Thyroid gland (tissue), 4 donors: Measurements from ENCODE around the gene TMA7. TPM values are rescaled to one million over a fixed set of nuclear protein-coding genes. Genes with fewer than 3 reads are reported as not detected.

ENCODE experiments used
- total RNA-seq, 4 donors: library from RNA; depleted of rRNA; stranded (reverse); fragments of >200 nt; gene quantifications; one replicate each; pipeline ENCODE4 v1.2.3, GENCODE V29; 2016

TMA7 gene
- total RNA-seq, 4 donors from 2014 or later: 133 to 413 (median 301) TPM

Other genes with a start within 250 kb of the TMA7 start
- 1 to 10 TPM in 3 of 4 donors, not detected in 1; 4.8 to 6.5 (median 5.4) TPM for gene CAMP, start 216.8 kb upstream of the TMA7 start, total RNA-seq
- 10 to 100 TPM; 28.5 to 48.7 (median 37.8) TPM for gene ZNF589, start 199.2 kb upstream of the TMA7 start, total RNA-seq
- 10 to 100 TPM; 34.3 to 56.6 (median 44.6) TPM for gene NME6, start 138.9 kb upstream of the TMA7 start, total RNA-seq
- not detected for gene SPINK8, start 106.6 kb upstream of the TMA7 start, total RNA-seq
- gene FBXW12, start 68.0 kb upstream of the TMA7 start, total RNA-seq: not detected
- gene PLXNB1, start 10.2 kb upstream of the TMA7 start, total RNA-seq: 100 to 1,000 TPM; 126 to 216 (median 138) TPM
- 10 to 100 TPM in 3 of 4 donors, 1 to 10 TPM in 1; 8.6 to 17.0 (median 15.0) TPM for gene CCDC51, start 138 bp upstream of the TMA7 start, total RNA-seq
- gene ATRIP, start 6.5 kb downstream of the TMA7 start, total RNA-seq: 10 to 100 TPM in 2 of 4 donors, 1 to 10 TPM in 2; 8.4 to 13.9 (median 11.0) TPM
- 100 to 1,000 TPM in 3 of 4 donors, 10 to 100 TPM in 1; 100.0 to 120 (median 109) TPM for gene SHISA5, start 63.9 kb downstream of the TMA7 start, total RNA-seq
- 1 to 10 TPM; 2.3 to 4.9 (median 3.2) TPM for gene PFKFB4, start 116.5 kb downstream of the TMA7 start, total RNA-seq
- gene UCN2, start 123.5 kb downstream of the TMA7 start, total RNA-seq: not detected
- gene COL7A1, start 155.1 kb downstream of the TMA7 start, total RNA-seq: 1 to 10 TPM in 1 of 4 donors, under 1 TPM in 3; 0.34 to 1.0 (median 0.80) TPM
- 100 to 1,000 TPM; 223 to 439 (median 295) TPM for gene UQCRC1, start 169.4 kb downstream of the TMA7 start, total RNA-seq
- gene TMEM89, start 181.5 kb downstream of the TMA7 start, total RNA-seq: not detected
- 10 to 100 TPM in 2 of 4 donors, 1 to 10 TPM in 2; 7.5 to 19.1 (median 11.4) TPM for gene SLC26A6, start 195.2 kb downstream of the TMA7 start, total RNA-seq
- 1 to 10 TPM in 2 of 4 donors, under 1 TPM in 2; 0.54 to 1.7 (median 1.0) TPM for gene CELSR3, start 222.6 kb downstream of the TMA7 start, total RNA-seq
- 10 to 100 TPM; 21.6 to 32.2 (median 31.7) TPM for gene NCKIPSD, start 245.7 kb downstream of the TMA7 start, total RNA-seq